Measurements from ENCODE around the gene WNK4. TPM values are rescaled to one million over a fixed set of nuclear protein-coding genes. Genes with fewer than 3 reads are reported as not detected.
"Not testable (repeated sequence)": the region's sequence is repeated elsewhere in the genome, so short reads cannot be mapped to it uniquely, and the experiment has no call there.

WNK4 gene
- total RNA-seq, 1 donor from 2014 or later, result not detected

- Histone ChIP-seq H3K9me3 (ENCODE audit: low read depth) (no peaks in the 10 kb centered on the region), H3K4me3 (peak within 1 kb of the TSS; percentile 58), H3K27ac (no peak within 1 kb of the TSS), H3K4me1 (peaks cover 16% of the 10 kb centered on the region), H3K79me2 (ENCODE audit: low read depth) (no peaks in the 10 kb centered on the region), H2AFZ (replicated peaks) (peak within 1 kb of the TSS; percentile 85), H4K20me1 (ENCODE audit: low read depth) (no peaks in the 10 kb centered on the region), H3K36me3 (no peaks in the 10 kb centered on the region), H3K27me3 (peaks cover 51% of the 10 kb centered on the region), H3F3A (ENCODE audit: low read depth) (peaks cover 2% of the 10 kb centered on the region), H3K9ac (no peak within 1 kb of the TSS), H3K4me2 (peak within 1 kb of the TSS; percentile 88)
- DNase-seq (ENCODE audit: low spot score), result peak; percentile 75
- Mint-ChIP-seq H3K4me1 (peaks cover 17% of the 10 kb centered on the region), H3K4me3 (peak within 1 kb of the TSS; percentile 79), H3K27ac (no peak within 1 kb of the TSS), H3K9me3 (no peaks in the 10 kb centered on the region), H3K36me3 (peaks cover 1% of the 10 kb centered on the region), H3K27me3 (ENCODE audit: insufficient read depth, low read depth) (peaks cover 28% of the 10 kb centered on the region)
- peak; percentile 34 for TF ChIP-seq EZH2 (IDR thresholded peaks at IDR 0.05)
- no peak for TF ChIP-seq EZH2phosphoT487 (IDR thresholded peaks at IDR 0.05)
Observed at GRCh38 chr17:42760652-42761581, 19.5 kb upstream of the WNK4 start, which contains the start of gene RAMP2. Gene RAMP2, plus strand, starts transcription at chr17:42761227. Its CDS starts 35 bp downstream, at chr17:42761262.

- Histone ChIP-seq H4K20me1 (ENCODE audit: low read depth) (no peaks in the 10 kb centered on the region), H3K36me3 (no peaks in the 10 kb centered on the region), H3K79me2 (ENCODE audit: low read depth) (no peaks in the 10 kb centered on the region), H2AFZ (replicated peaks) (no peak overlapping the region), H3K9me3 (ENCODE audit: low read depth) (no peaks in the 10 kb centered on the region), H3K4me3 (peak overlapping the region; percentile 58), H3F3A (ENCODE audit: low read depth) (peaks cover 2% of the 10 kb centered on the region), H3K27me3 (peaks cover 51% of the 10 kb centered on the region), H3K4me2 (peak overlapping the region; percentile 88), H3K27ac (no peak overlapping the region), H3K4me1 (peaks cover 16% of the 10 kb centered on the region), H3K9ac (no peak overlapping the region)
- no peak for DNase-seq (ENCODE audit: low spot score)
- Mint-ChIP-seq H3K27ac (no peak overlapping the region), H3K36me3 (peaks cover 1% of the 10 kb centered on the region), H3K27me3 (ENCODE audit: insufficient read depth, low read depth) (peaks cover 28% of the 10 kb centered on the region), H3K4me3 (peak overlapping the region; percentile 79), H3K9me3 (no peaks in the 10 kb centered on the region), H3K4me1 (peaks cover 17% of the 10 kb centered on the region)
- no peak for TF ChIP-seq EZH2phosphoT487 (IDR thresholded peaks at IDR 0.05)
- no peak for TF ChIP-seq EZH2 (IDR thresholded peaks at IDR 0.05)
- TF ChIP-seq CTCF (IDR thresholded peaks at IDR 0.05), result no peak
Observed at GRCh38 chr17:42761638-42762037, 18.8 kb upstream of the WNK4 start.

GRCh38 chr17:42766124-42766523 is 14.3 kb upstream of the WNK4 start:
- no peak overlapping the region for H3K4me3 ChIP-seq
- Mint-ChIP-seq H3K27ac (no peak overlapping the region), H3K36me3 (peaks cover 1% of the 10 kb centered on the region), H3K4me3 (no peak overlapping the region), H3K4me1 (peaks cover 15% of the 10 kb centered on the region), H3K27me3 (ENCODE audit: insufficient read depth, low read depth) (peaks cover 19% of the 10 kb centered on the region), H3K9me3 (no peaks in the 10 kb centered on the region)
- peaks cover 10% of the 10 kb centered on the region for H3K4me1 ChIP-seq
- TF ChIP-seq EZH2phosphoT487 (IDR thresholded peaks at IDR 0.05), result no peak
- no peak for TF ChIP-seq EZH2 (IDR thresholded peaks at IDR 0.05)
- no peak for TF ChIP-seq CTCF (IDR thresholded peaks at IDR 0.05)
- no peak overlapping the region for H3K4me2 ChIP-seq
- no peak for DNase-seq (ENCODE audit: low spot score)
- no peak overlapping the region for H3K27ac ChIP-seq
- no peak overlapping the region for H3K9ac ChIP-seq
- no peaks in the 10 kb centered on the region for H3K36me3 ChIP-seq
- H4K20me1 ChIP-seq (ENCODE audit: low read depth), result no peaks in the 10 kb centered on the region
- H3K27me3 ChIP-seq, result peaks cover 18% of the 10 kb centered on the region
- H3F3A ChIP-seq (ENCODE audit: low read depth), result no peaks in the 10 kb centered on the region
- H3K9me3 ChIP-seq (ENCODE audit: low read depth), result no peaks in the 10 kb centered on the region
- H2AFZ ChIP-seq (replicated peaks), result no peak overlapping the region
- H3K79me2 ChIP-seq (ENCODE audit: low read depth), result no peaks in the 10 kb centered on the region

- Histone ChIP-seq H3K9me3 (ENCODE audit: low read depth) (no peaks in the 10 kb centered on the region), H2AFZ (replicated peaks) (no peak overlapping the region), H3K79me2 (ENCODE audit: low read depth) (no peaks in the 10 kb centered on the region), H3K27me3 (peaks cover 5% of the 10 kb centered on the region), H3K27ac (no peak overlapping the region), H3K4me2 (no peak overlapping the region), H3K4me1 (peaks cover 7% of the 10 kb centered on the region), H3F3A (ENCODE audit: low read depth) (no peaks in the 10 kb centered on the region), H3K4me3 (no peak overlapping the region), H3K36me3 (no peaks in the 10 kb centered on the region), H4K20me1 (ENCODE audit: low read depth) (no peaks in the 10 kb centered on the region), H3K9ac (no peak overlapping the region)
- no peak for TF ChIP-seq CTCF (IDR thresholded peaks at IDR 0.05)
- no peak for TF ChIP-seq EZH2 (IDR thresholded peaks at IDR 0.05)
- no peak for TF ChIP-seq EZH2phosphoT487 (IDR thresholded peaks at IDR 0.05)
- no peaks in the 10 kb centered on the region for H3K36me3 Mint-ChIP-seq
- peaks cover 14% of the 10 kb centered on the region for H3K27me3 Mint-ChIP-seq (ENCODE audit: insufficient read depth, low read depth)
- H3K9me3 Mint-ChIP-seq, result no peaks in the 10 kb centered on the region
- DNase-seq (ENCODE audit: low spot score), result no peak
- no peak overlapping the region for H3K27ac Mint-ChIP-seq
- H3K4me1 Mint-ChIP-seq, result peaks cover 16% of the 10 kb centered on the region
- H3K4me3 Mint-ChIP-seq, result no peak overlapping the region
Observed at GRCh38 chr17:42767512-42767911, 12.9 kb upstream of the WNK4 start.

GRCh38 chr17:42768006-42768405 is 12.4 kb upstream of the WNK4 start:
- H4K20me1 ChIP-seq (ENCODE audit: low read depth); H3K4me3 ChIP-seq; H3K9ac ChIP-seq; H3K9me3 ChIP-seq (ENCODE audit: low read depth); H3K79me2 ChIP-seq (ENCODE audit: low read depth); H2AFZ ChIP-seq (replicated peaks); H3K4me3 Mint-ChIP-seq; H3K9me3 Mint-ChIP-seq; H3K27me3 ChIP-seq; H3K27me3 Mint-ChIP-seq (ENCODE audit: insufficient read depth, low read depth); DNase-seq (ENCODE audit: low spot score); H3K36me3 Mint-ChIP-seq; H3F3A ChIP-seq (ENCODE audit: low read depth); H3K4me1 ChIP-seq; H3K36me3 ChIP-seq; H3K27ac ChIP-seq; H3K4me2 ChIP-seq; H3K27ac Mint-ChIP-seq: not testable (repeated sequence)
- H3K4me1 Mint-ChIP-seq, result peaks cover 12% of the 10 kb centered on the region
